Activated CD4-positive, alpha-beta T cell treated with anti-CD3 and anti-CD28 coated beads for 36 hours (primary cell): Measurements from ENCODE around the gene GAREM1. TPM values are rescaled to one million over a fixed set of nuclear protein-coding genes. Genes with fewer than 3 reads are reported as not detected.

Source experiments
- ATAC-seq: fragments of 200-7000 bp; cut with Tn5 transposase; one replicate; pipeline ENCODE4 v1.10.0; 2021; ENCODE audit warnings: mild to moderate bottlenecking, moderate library complexity
- CTCF ChIA-PET: fragments of 350-600 bp; sonication (Branson Sonifier 250); formaldehyde crosslinking; loops from one replicate; lab custom pipeline; 2021; ENCODE audit warnings: antibody characterized with exemption; lab: Charles Lee
- POLR2A ChIA-PET: fragments of 350-600 bp; sonication (Branson Sonifier 250); formaldehyde crosslinking; loops from one replicate; lab custom pipeline; 2021; ENCODE audit warnings: antibody characterized with exemption, inconsistent platforms; lab: Charles Lee
- DNase-seq: peaks from one replicate; pipeline ENCODE4 v3.0.0-alpha.2; 2020
- H3K27ac Mint-ChIP-seq: one replicate; pipeline ENCODE4 v1.8.0; 2021; ENCODE audit warnings: mixed read lengths
- H3K27me3 Mint-ChIP-seq: one replicate; pipeline ENCODE4 v1.8.0; 2021; ENCODE audit warnings: mixed read lengths
- H3K36me3 Mint-ChIP-seq: one replicate; pipeline ENCODE4 v1.8.0; 2021; ENCODE audit warnings: low read depth, mixed read lengths
- H3K4me1 Mint-ChIP-seq: one replicate; pipeline ENCODE4 v1.8.0; 2021; ENCODE audit warnings: mixed read lengths
- H3K4me3 Mint-ChIP-seq: one replicate; pipeline ENCODE4 v1.8.0; 2021; ENCODE audit warnings: mild to moderate bottlenecking, moderate library complexity, mixed read lengths
- H3K9me3 Mint-ChIP-seq: one replicate; pipeline ENCODE4 v1.8.0; 2021; ENCODE audit warnings: low read depth, mixed read lengths
- intact Hi-C, 2 experiments: fragments of 100-400 bp; cut with DNase I in 1 of 2; cut with micrococcal nuclease in 1 of 2; formaldehyde crosslinking; loops; one replicate each; pipeline versions ENCODE4 v1.14.2 to v1.15.1; 2022 to 2024; cut with DNase I, micrococcal nuclease
- total RNA-seq, 2 experiments: library from RNA; stranded (reverse); gene quantifications; one replicate each; pipeline ENCODE4 v1.2.3, GENCODE V29; 2021

GAREM1 gene
- total RNA-seq, 2 experiments from 2014 or later = not detected

DNA sequence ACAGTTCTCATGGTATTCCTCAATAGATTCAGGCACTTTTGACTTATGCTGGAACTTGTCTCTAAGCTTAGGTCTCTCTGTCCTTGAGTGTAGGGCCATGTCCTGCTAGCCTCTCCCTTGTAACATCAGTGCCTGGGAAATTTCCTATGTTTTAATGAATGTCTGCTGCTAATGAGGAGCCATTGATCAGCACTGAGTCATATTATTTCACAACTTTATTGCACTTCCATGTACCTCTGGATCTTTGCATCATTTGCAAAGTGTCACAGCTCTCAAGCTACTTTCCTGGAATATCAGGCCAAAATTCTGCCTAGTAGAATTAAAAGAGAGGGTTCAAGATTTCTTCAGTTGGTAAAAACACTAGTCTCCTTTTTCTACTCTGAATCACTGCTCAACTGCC, 102.5 kb downstream of the GAREM1 start:
- DNase-seq (no peak), ATAC-seq (no peak)
- no peak overlapping the region for H3K4me3 Mint-ChIP-seq
- no peaks in the 10 kb centered on the region for H3K36me3 Mint-ChIP-seq
- H3K9me3 Mint-ChIP-seq = no peaks in the 10 kb centered on the region
- no peaks in the 10 kb centered on the region for H3K4me1 Mint-ChIP-seq
- CTCF ChIA-PET = interaction anchor here (0.6 kb wide), 1 partner anchor 126 kb away, joined by 3 read pairs; no protein-coding TSS in a partner anchor
- H3K27ac Mint-ChIP-seq = no peak overlapping the region
- intact Hi-C loops = loop anchor here in 1 of 2 experiments (10.0 kb wide), 1 partner anchor 187 kb away; no protein-coding TSS in a partner anchor
- POLR2A ChIA-PET = no interaction called here
- H3K27me3 Mint-ChIP-seq = peaks cover 9% of the 10 kb centered on the region

DNA sequence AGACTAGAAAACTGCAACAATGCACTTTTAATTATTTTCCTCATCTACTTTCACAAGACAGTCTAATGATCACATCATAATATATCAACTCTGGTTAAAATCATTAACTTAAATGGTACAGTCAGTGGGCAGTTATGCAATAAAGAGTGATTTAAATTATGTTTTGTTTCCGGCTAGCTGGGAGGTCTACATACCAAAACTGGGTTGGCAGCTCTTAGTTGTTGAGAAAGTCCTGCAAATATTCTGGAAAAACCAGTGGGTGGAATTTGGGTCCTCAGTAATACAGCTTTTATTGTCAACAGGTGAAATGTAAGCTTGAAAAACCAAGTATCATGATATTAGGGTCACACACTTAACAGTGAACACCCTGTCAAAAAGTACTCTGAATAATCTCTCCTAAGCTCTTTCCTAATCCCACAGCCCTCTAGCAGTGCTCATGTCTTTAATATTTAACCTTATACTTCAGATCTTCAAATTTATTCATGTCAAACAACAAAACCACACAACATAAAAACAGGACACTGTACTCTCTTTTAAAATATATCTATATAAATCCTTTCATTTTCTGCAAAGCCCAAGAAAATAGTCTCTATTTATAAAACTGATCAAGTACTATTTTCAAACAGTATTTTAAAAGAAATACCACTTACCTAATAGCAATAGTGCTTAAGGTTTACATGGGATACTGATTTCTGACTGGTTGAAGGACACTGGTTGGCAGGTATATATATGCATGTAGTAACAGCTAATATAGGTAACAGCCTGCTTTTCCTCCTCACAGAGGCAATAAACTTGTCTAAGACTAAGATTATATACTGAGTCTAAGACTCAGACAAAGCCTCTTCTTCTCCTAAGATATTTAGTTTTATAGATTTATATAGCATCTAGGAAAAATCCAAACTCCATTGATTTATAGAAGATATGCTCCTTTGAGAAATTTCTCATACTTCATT, 103.8 kb downstream of the GAREM1 start:
- ATAC-seq = no peak
- no peak overlapping the region for H3K27ac Mint-ChIP-seq
- no peak for DNase-seq
- ChIA-PET POLR2A (no interaction called here), CTCF (no interaction called here)
- H3K4me3 Mint-ChIP-seq = no peak overlapping the region
- H3K36me3 Mint-ChIP-seq = no peaks in the 10 kb centered on the region
- H3K4me1 Mint-ChIP-seq = no peaks in the 10 kb centered on the region
- intact Hi-C loops = loop anchor here in 1 of 2 experiments (10.0 kb wide), 1 partner anchor 188 kb away; no protein-coding TSS in a partner anchor
- H3K27me3 Mint-ChIP-seq = peaks cover 14% of the 10 kb centered on the region
- no peaks in the 10 kb centered on the region for H3K9me3 Mint-ChIP-seq

DNA sequence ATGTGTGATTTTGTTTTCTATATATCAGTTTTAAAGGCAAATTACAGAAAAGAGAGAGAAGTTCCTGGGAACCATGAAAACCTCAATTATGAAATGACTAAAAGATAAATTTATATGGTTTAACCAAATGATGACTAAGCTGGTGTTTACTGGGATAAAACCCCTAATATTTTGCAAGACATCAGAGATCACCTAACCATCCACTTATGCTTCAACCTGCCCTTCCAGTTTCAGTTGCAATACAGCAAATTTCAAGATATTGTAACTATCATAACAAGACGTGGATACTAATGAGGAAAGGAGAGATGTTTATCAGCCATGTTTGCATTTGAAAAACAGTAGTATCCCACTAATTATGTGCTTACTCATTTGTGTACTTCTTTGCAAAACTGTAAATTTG, 108.2 kb downstream of the GAREM1 start:
- intact Hi-C loops = loop anchor here in 1 of 2 experiments (10.0 kb wide), 1 partner anchor 192 kb away; no protein-coding TSS in a partner anchor
- Mint-ChIP-seq H3K4me1 (no peaks in the 10 kb centered on the region), H3K9me3 (no peaks in the 10 kb centered on the region), H3K27me3 (peaks cover 12% of the 10 kb centered on the region), H3K36me3 (no peaks in the 10 kb centered on the region), H3K4me3 (no peak overlapping the region), H3K27ac (no peak overlapping the region)
- POLR2A ChIA-PET = no interaction called here
- no peak for DNase-seq
- no peak for ATAC-seq
- CTCF ChIA-PET = no interaction called here

DNA sequence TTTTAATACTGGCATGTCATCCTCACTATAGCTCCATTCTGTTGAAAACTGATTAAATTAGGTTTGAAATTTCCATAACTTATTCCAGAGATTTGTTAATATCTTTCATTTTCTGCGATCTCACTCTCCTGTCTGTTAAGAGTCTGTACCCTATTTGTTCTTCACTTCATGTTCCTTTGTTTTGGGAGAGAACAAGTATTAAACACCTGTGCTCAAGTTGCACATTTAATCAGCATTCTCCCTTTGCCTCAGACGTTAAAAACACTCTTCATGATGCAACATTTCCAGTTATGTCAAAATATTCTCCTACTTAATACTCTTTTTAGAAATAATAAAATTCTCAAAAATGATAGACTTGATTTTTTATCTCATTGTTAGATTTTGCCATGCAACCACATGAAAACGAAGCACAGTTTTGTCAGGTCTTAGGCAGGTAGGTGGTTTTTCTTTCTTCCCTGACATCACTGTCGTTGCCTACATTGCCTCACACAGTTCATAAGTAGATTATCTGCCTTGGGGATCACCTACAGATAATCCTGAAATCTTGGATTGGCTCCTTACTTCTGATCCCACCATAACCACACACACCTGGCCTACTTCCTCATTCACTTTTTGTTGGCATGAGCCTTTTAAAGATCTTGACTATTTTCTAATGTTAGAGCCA, 109.9 kb downstream of the GAREM1 start:
- Mint-ChIP-seq H3K4me3 (no peak overlapping the region), H3K27ac (no peak overlapping the region), H3K36me3 (no peaks in the 10 kb centered on the region), H3K4me1 (no peaks in the 10 kb centered on the region), H3K27me3 (peaks cover 13% of the 10 kb centered on the region), H3K9me3 (no peaks in the 10 kb centered on the region)
- intact Hi-C loops = loop anchor here in 1 of 2 experiments (10.0 kb wide), 1 partner anchor 194 kb away; no protein-coding TSS in a partner anchor
- ChIA-PET CTCF (no interaction called here), POLR2A (no interaction called here)
- no peak for ATAC-seq
- no peak for DNase-seq

DNA sequence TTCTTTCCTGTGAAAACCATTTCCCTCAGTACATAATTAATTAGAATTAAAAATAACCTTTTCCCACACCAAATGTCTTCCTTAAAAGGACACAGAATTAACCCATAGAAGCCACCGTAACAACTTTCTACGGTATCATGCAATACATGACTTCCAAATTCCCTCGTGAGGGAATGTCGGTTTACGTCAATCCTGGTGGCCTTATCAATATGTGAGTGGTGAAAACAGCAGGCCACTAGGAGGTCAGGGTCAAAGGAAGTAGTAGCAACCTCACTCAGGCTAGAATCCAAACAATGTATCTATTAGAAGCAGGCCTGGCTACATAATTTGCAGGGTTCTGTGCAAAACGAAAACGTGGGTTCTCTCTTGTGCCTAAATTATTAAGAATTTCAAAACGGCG, 112.2 kb downstream of the GAREM1 start:
- CTCF ChIA-PET = interaction anchor here (1.3 kb wide), 1 partner anchor 26 kb away, joined by 3 read pairs; no protein-coding TSS in a partner anchor
- intact Hi-C loops = no loop called here
- no peaks in the 10 kb centered on the region for H3K4me1 Mint-ChIP-seq
- no peak overlapping the region for H3K27ac Mint-ChIP-seq
- no peak for ATAC-seq
- no peaks in the 10 kb centered on the region for H3K36me3 Mint-ChIP-seq
- H3K27me3 Mint-ChIP-seq = peaks cover 8% of the 10 kb centered on the region
- H3K9me3 Mint-ChIP-seq = no peaks in the 10 kb centered on the region
- no peak overlapping the region for H3K4me3 Mint-ChIP-seq
- POLR2A ChIA-PET = no interaction called here
- DNase-seq = no peak

DNA sequence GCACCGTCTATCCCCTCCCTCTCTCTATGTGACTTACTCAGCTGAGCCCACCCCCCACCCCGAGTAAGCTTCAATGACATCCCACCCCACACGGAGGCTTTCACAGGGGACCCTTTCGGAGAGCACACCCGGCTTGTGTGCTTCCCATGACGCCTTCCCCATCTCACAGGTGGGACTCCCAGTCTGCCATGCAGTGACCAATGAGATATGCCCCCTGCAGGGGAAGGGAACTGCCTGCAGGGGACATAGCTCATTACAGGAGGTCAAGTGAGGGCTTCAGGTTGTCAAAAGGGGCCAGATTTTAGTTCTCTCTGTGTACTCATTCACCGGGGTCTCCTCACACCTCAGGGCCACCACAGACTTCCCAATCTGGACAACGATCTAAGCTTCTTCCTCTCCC, 112.6 kb downstream of the GAREM1 start:
- ATAC-seq = no peak
- CTCF ChIA-PET = interaction anchor here (1.0 to 1.3 kb wide), 2 partner anchors 11 to 27 kb away, joined by 3 to 4 read pairs; no protein-coding TSS in a partner anchor

DNA sequence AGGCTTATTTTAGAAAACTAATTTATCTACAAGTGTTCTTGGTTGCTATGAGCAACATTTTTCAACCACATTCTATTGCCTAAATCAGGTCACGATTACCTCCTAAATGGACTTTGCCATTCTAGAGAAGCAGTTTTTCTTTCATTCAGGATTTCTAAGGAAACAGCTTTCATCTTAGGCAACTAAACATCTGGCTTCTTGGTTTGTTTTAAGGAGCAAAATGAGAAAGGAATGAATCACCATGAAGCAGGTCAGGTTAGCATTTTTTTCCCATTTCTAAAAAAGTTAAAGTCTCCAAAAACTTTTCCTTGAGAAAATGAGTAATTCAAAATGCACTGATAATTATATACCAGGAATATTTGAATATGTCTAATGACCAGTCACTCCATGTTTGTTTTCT, 114.8 kb downstream of the GAREM1 start:
- ATAC-seq (no peak), DNase-seq (no peak)
- H3K36me3 Mint-ChIP-seq = no peaks in the 10 kb centered on the region
- ChIA-PET POLR2A (no interaction called here), CTCF (interaction anchor here (1.0 kb wide), 1 partner anchor 23 kb away, joined by 3 read pairs; no protein-coding TSS in a partner anchor)
- H3K27me3 Mint-ChIP-seq = peaks cover 3% of the 10 kb centered on the region
- no peaks in the 10 kb centered on the region for H3K4me1 Mint-ChIP-seq
- H3K27ac Mint-ChIP-seq = no peak overlapping the region
- no peak overlapping the region for H3K4me3 Mint-ChIP-seq
- intact Hi-C loops = no loop called here
- H3K9me3 Mint-ChIP-seq = no peaks in the 10 kb centered on the region

More for the DNA sequence above, 112.6 kb downstream of the GAREM1 start:
- POLR2A ChIA-PET = no interaction called here
- Mint-ChIP-seq H3K36me3 (no peaks in the 10 kb centered on the region), H3K27ac (no peak overlapping the region), H3K27me3 (peaks cover 8% of the 10 kb centered on the region), H3K4me3 (no peak overlapping the region), H3K9me3 (no peaks in the 10 kb centered on the region), H3K4me1 (no peaks in the 10 kb centered on the region)
- intact Hi-C loops = no loop called here
- DNase-seq = no peak

DNA sequence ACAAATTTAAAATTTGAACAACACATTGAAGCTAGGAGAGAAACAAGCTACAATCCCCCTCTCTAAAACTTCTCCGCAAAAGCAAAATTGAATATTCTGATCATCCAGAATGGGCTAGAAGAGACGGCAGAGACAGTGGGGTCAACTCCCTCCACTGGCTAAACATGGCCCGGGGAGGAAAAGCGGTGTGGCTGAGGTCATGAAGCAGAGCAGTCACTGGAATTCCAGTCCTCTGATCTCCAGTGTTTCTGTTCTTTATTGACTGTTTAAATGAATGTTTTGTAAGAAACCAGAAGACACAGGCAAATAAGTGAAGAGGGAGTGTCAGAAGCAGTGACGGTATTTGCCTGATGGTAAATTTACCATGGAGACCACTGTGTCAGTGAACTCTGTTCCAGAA, 116.2 kb downstream of the GAREM1 start:
- Mint-ChIP-seq H3K27ac (no peak overlapping the region), H3K4me3 (no peak overlapping the region), H3K4me1 (no peaks in the 10 kb centered on the region), H3K36me3 (no peaks in the 10 kb centered on the region), H3K9me3 (no peaks in the 10 kb centered on the region), H3K27me3 (peaks cover 2% of the 10 kb centered on the region)
- intact Hi-C loops = no loop called here
- ATAC-seq (no peak), DNase-seq (no peak)
- POLR2A ChIA-PET = no interaction called here
- CTCF ChIA-PET = no interaction called here

DNA sequence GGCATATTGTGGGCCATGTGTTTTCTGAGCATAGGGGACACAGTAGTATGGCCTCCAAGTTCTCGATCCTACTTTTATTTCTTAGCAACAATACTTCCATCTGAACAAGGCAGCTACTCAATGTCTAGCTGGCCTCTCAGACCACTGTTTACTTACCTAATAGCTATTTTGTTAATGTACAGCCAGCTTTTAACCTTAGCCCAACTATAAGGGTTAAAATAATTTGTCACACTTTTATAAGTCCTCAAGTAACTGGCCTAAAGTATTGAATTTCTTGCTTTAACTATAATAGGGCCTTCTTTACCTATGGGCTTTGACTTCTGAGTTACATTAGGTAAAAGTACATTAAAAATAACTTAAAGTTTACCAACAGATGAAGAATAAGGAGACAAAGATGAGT, 117.4 kb downstream of the GAREM1 start:
- ATAC-seq (no peak), DNase-seq (no peak)
- H3K4me1 Mint-ChIP-seq = no peaks in the 10 kb centered on the region
- H3K27ac Mint-ChIP-seq = no peak overlapping the region
- no peak overlapping the region for H3K4me3 Mint-ChIP-seq
- peaks cover 2% of the 10 kb centered on the region for H3K27me3 Mint-ChIP-seq
- POLR2A ChIA-PET = no interaction called here
- H3K36me3 Mint-ChIP-seq = no peaks in the 10 kb centered on the region
- H3K9me3 Mint-ChIP-seq = no peaks in the 10 kb centered on the region
- CTCF ChIA-PET = interaction anchor here (1.2 kb wide), 1 partner anchor 9 kb away, joined by 3 read pairs; no protein-coding TSS in a partner anchor
- intact Hi-C loops = no loop called here

DNA sequence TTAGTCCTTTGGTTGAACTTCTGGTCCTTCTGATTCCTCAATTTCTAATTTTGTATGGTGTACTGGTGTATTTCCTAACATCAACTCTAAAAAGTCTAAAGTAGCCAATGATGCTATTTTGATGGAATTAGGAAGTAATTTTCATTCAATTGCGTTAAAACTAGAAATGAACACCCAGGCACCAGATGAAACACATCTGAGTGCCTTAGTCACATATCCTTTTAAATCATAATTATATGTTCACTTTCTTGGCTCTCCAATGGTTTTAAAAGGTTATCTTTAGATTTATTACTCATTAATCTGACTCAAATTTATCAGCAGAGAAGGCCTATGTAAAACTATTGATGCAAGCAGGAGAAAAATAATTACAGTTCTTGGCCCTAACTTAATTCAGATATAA, 119.7 kb downstream of the GAREM1 start:
- intact Hi-C loops = no loop called here

DNA sequence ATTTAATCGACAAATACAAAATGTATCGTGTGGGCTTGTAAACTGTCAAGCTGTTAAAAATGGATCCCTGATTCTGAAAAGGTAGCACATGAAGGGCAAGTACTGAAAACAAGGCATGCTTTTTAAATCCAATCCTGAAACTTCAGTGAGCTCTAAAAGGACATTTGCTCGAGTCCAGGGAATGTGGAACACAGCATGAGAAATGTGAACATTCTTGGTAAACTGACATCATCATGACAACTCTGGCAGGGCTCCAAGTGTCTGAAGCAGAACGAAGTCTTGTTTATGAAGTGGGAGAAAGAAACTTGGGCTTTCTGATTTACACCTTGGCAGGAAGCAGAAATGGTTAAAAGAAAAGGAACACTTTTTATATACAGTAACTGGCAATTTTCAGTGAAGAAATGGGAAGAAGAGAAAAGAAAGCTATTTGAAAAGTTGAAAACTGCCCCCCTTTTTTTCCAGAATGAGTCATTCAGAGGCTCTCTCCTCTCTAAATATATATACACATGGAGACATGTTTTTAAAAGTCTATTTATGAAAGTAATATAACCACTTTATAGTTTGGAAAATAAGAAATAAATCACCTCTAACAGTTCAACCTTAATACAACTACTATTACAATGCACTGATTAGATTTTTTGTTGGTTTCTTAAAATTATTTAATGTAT, 120.8 kb downstream of the GAREM1 start:
- Mint-ChIP-seq H3K4me3 (no peak overlapping the region), H3K9me3 (no peaks in the 10 kb centered on the region), H3K36me3 (no peaks in the 10 kb centered on the region), H3K27ac (no peak overlapping the region), H3K4me1 (no peaks in the 10 kb centered on the region), H3K27me3 (peaks cover 2% of the 10 kb centered on the region)
- ATAC-seq (no peak), DNase-seq (no peak)
- POLR2A ChIA-PET = no interaction called here
- intact Hi-C loops = no loop called here
- CTCF ChIA-PET = no interaction called here

More for the DNA sequence above, 119.7 kb downstream of the GAREM1 start:
- no peaks in the 10 kb centered on the region for H3K4me1 Mint-ChIP-seq
- H3K27ac Mint-ChIP-seq = no peak overlapping the region
- H3K36me3 Mint-ChIP-seq = no peaks in the 10 kb centered on the region
- DNase-seq = no peak
- ChIA-PET POLR2A (no interaction called here), CTCF (no interaction called here)
- ATAC-seq = no peak
- H3K27me3 Mint-ChIP-seq = no peaks in the 10 kb centered on the region
- no peak overlapping the region for H3K4me3 Mint-ChIP-seq
- no peaks in the 10 kb centered on the region for H3K9me3 Mint-ChIP-seq
